Measurements from ENCODE around the gene RADIL.

DNA sequence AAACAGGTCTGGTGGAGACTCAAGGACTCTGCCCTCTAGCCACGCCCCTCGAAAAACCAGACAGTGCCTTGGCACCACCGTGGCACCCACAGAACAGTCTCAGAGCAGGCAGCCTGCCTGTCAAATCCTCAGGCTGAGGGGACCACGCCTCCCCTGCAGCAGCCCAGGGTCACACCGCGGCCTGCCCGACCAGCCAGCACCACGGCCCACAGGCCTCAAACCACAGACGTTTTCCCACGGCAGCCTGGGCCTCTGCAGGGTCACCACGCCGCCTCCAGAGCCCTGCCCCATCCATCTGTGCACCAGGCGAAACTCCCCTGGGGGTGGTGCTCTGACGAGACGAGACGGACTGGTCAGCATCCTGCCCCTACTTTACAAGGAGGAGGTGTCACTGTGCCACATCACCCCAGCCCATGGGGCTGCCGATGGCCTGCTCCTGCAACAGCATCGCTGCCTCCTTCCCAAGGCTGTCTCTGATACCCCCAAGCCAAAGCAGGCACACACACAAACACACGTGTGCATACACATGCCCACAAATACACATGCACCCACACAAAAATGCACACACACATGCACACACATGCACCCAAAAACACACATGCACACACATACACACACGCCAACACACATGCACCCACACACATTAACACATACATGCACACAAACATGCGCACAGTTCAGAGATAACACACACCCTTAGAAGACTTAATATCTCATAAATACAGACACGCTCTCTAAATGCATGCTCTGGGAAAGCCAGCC, 46.3 kb downstream of the RADIL start:
- TF ChIP-seq LEF1 (IDR thresholded peaks at IDR 0.05; ENCODE audit: borderline replicate concordance) (no peak), FOXM1 (IDR thresholded peaks at IDR 0.05; ENCODE audit: borderline replicate concordance) (no peak), FOXK2 (IDR thresholded peaks at IDR 0.05) (no peak), ARNT (IDR thresholded peaks at IDR 0.05) (no peak)
- TF ChIP-seq, protein P1, sequence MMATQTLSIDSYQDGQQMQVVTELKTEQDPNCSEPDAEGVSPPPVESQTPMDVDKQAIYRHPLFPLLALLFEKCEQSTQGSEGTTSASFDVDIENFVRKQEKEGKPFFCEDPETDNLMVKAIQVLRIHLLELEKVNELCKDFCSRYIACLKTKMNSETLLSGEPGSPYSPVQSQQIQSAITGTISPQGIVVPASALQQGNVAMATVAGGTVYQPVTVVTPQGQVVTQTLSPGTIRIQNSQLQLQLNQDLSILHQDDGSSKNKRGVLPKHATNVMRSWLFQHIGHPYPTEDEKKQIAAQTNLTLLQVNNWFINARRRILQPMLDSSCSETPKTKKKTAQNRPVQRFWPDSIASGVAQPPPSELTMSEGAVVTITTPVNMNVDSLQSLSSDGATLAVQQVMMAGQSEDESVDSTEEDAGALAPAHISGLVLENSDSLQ (IDR thresholded peaks at IDR 0.05): no peak

All from HEK293T (cell line).